Measurements from ENCODE around the gene ACAD8. TPM values are rescaled to one million over a fixed set of nuclear protein-coding genes. Genes with fewer than 3 reads are reported as not detected.
"Not testable (repeated sequence)": the region's sequence is repeated elsewhere in the genome, so short reads cannot be mapped to it uniquely, and the experiment has no call there.

The ACAD8 gene
- polyA plus RNA-seq, 1 of the 3 experiments (the other 2 are of a cell fraction): 29.8 TPM

DNA sequence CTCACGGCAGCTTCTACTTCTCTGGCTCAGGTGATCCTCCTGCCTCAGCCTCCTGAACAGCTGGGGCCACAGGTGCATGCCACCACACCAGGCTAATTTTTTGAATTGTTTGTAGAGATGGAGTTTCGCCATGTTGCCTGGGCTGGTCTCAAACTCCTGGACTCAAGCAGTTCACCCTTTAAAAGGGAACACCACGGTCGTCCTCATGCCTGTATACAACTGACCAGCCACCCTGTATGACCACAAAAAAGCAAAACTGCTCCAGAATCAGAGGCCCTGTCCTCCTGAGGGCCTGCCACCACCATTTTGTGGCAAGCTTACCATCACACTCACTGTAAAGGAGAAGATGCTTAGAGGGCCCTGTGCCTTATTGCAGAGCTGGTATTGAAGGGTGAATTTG, 25.0 kb downstream of the ACAD8 start:
- Histone ChIP-seq H4K20me1 (ENCODE audit: insufficient read depth) (no peaks in the 10 kb centered on the region), H3K27me3 (ENCODE audit: insufficient read depth) (peaks cover 42% of the 10 kb centered on the region), H3K9ac (no peak overlapping the region), H3F3A (replicated peaks; ENCODE audit: insufficient read depth) (no peaks in the 10 kb centered on the region), H3K4me1 (ENCODE audit: control insufficient read depth in 1 of 2, insufficient read depth in 2 of 2, low read depth in 1 of 2, low read length in 1 of 2) (peaks cover 0 to 7% of the 10 kb centered on the region in 2 experiments; a peak in 1 of 4 replicates), H3K27ac (ENCODE audit: low read depth in 2 of 2, low read length in 1 of 2) (no peak overlapping the region), H3K4me3 (ENCODE audit: low read depth in 2 of 2, low read length in 1 of 2) (no peak overlapping the region), H2AFZ (ENCODE audit: low read depth) (no peak overlapping the region), H3K36me3 (replicated peaks in 1 of 2; ENCODE audit: control insufficient read depth in 1 of 2, insufficient read depth in 2 of 2, low read length in 1 of 2) (no peaks in the 10 kb centered on the region), H3K9me2 (no peaks in the 10 kb centered on the region), H3K4me2 (no peak overlapping the region), H3K79me2 (ENCODE audit: insufficient read depth) (no peaks in the 10 kb centered on the region), H3K9me3 (no peaks in the 10 kb centered on the region)
- TF ChIP-seq ZBTB33 (IDR thresholded peaks at IDR 0.05; ENCODE audit: borderline replicate concordance, low read depth): no peak
- no peak for TF ChIP-seq SMC3 (IDR thresholded peaks at IDR 0.05; ENCODE audit: low read depth, low read length)
- ChIA-PET POLR2A (no interaction called here), CTCF (interaction anchor here (1.3 kb wide), 1 partner anchor 16 kb away, joined by 4 read pairs; no protein-coding TSS in a partner anchor)
- 71% methylated on average over 4 of the region's 4 CpGs for WGBS (ENCODE audit: low lambda C conversion rate)
- no peak for DNase-seq

- H3K79me2 ChIP-seq (ENCODE audit: insufficient read depth); H3K9me3 ChIP-seq; H3K36me3 ChIP-seq (replicated peaks in 1 of 2; ENCODE audit: control insufficient read depth in 1 of 2, insufficient read depth in 2 of 2, low read length in 1 of 2); H3K4me2 ChIP-seq; H3K4me3 ChIP-seq (ENCODE audit: low read depth in 2 of 2, low read length in 1 of 2); H3K9me2 ChIP-seq; H3F3A ChIP-seq (replicated peaks; ENCODE audit: insufficient read depth); H3K4me1 ChIP-seq (ENCODE audit: control insufficient read depth in 1 of 2, insufficient read depth in 2 of 2, low read depth in 1 of 2, low read length in 1 of 2); DNase-seq; POLR2A ChIA-PET; H3K9ac ChIP-seq; H2AFZ ChIP-seq (ENCODE audit: low read depth); H3K27ac ChIP-seq (ENCODE audit: low read depth in 2 of 2, low read length in 1 of 2); H4K20me1 ChIP-seq (ENCODE audit: insufficient read depth): not testable (repeated sequence)
- WGBS (ENCODE audit: low lambda C conversion rate): no CpG with 5 or more reads among the region's 17 CpGs
- peaks cover 17% of the 10 kb centered on the region for H3K27me3 ChIP-seq (ENCODE audit: insufficient read depth)
- CTCF ChIA-PET: interaction anchor here (1.9 kb wide), 1 partner anchor 8 kb away, joined by 5 read pairs; no protein-coding TSS in a partner anchor
Observed at GRCh38 chr11:134281635-134282034, 28.3 kb downstream of the ACAD8 start.

GRCh38 chr11:134282121-134283045, 29.0 kb downstream of the ACAD8 start:
- TF ChIP-seq FOSL2 (IDR thresholded peaks at IDR 0.05; ENCODE audit: borderline replicate concordance, low read depth): no peak
- TF ChIP-seq MXI1 (IDR thresholded peaks at IDR 0.05; ENCODE audit: low read depth, low read length): no peak
- no peak for TF ChIP-seq CHD2 (IDR thresholded peaks at IDR 0.05; ENCODE audit: low read length, partially characterized antibody)
- TF ChIP-seq YY1 (IDR thresholded peaks at IDR 0.05; ENCODE audit: low read depth): no peak
- TF ChIP-seq RFX5 (IDR thresholded peaks at IDR 0.05; ENCODE audit: low read length): no peak
- no peak for TF ChIP-seq RAD21 (IDR thresholded peaks at IDR 0.05; ENCODE audit: low read length)
- no peak for TF ChIP-seq RCOR1 (IDR thresholded peaks at IDR 0.05; ENCODE audit: low read length)
- TF ChIP-seq SIN3A (IDR thresholded peaks at IDR 0.05; ENCODE audit: borderline replicate concordance, low read depth, low read length): no peak
- TF ChIP-seq TEAD4 (IDR thresholded peaks at IDR 0.05; ENCODE audit: borderline replicate concordance, insufficient read depth): no peak
- TF ChIP-seq ELF1 (IDR thresholded peaks at IDR 0.05): no peak
- no peak for TF ChIP-seq SMC3 (IDR thresholded peaks at IDR 0.05; ENCODE audit: low read depth, low read length)
- TF ChIP-seq JUND (IDR thresholded peaks at IDR 0.05): no peak
- no peak for TF ChIP-seq NRF1 (IDR thresholded peaks at IDR 0.05; ENCODE audit: low read depth, low read length)
- no peak for TF ChIP-seq IRF3 (IDR thresholded peaks at IDR 0.05; ENCODE audit: low read depth, low read length)
- TF ChIP-seq TCF12 (IDR thresholded peaks at IDR 0.05): no peak
- TF ChIP-seq NFIC (IDR thresholded peaks at IDR 0.05; ENCODE audit: borderline replicate concordance): no peak
- no peak for TF ChIP-seq FOXM1 (IDR thresholded peaks at IDR 0.05; ENCODE audit: low read depth)
- no peak for TF ChIP-seq TAF1 (IDR thresholded peaks at IDR 0.05; ENCODE audit: borderline replicate concordance, low read depth, low read length)
- Histone ChIP-seq H2AFZ (ENCODE audit: low read depth) (no peak overlapping the region), H3F3A (replicated peaks; ENCODE audit: insufficient read depth) (no peaks in the 10 kb centered on the region), H3K9me3 (no peaks in the 10 kb centered on the region), H3K79me2 (ENCODE audit: insufficient read depth) (no peaks in the 10 kb centered on the region), H3K36me3 (replicated peaks in 1 of 2; ENCODE audit: control insufficient read depth in 1 of 2, insufficient read depth in 2 of 2, low read length in 1 of 2) (no peaks in the 10 kb centered on the region), H3K4me3 (ENCODE audit: low read depth in 2 of 2, low read length in 1 of 2) (no peak overlapping the region), H3K27ac (ENCODE audit: low read depth in 2 of 2, low read length in 1 of 2) (no peak overlapping the region), H3K9me2 (no peaks in the 10 kb centered on the region), H3K27me3 (ENCODE audit: insufficient read depth) (peaks cover 9% of the 10 kb centered on the region; the same call in 1 of the 2 replicates), H3K4me2 (no peak overlapping the region), H3K4me1 (ENCODE audit: control insufficient read depth in 1 of 2, insufficient read depth in 2 of 2, low read depth in 1 of 2, low read length in 1 of 2) (no peaks in the 10 kb centered on the region), H4K20me1 (ENCODE audit: insufficient read depth) (no peaks in the 10 kb centered on the region), H3K9ac (no peak overlapping the region)
- DNase-seq: no peak
- CTCF ChIA-PET: interaction anchor here (1.9 kb wide), 1 partner anchor 9 kb away, joined by 5 read pairs; no protein-coding TSS in a partner anchor
- POLR2A ChIA-PET: no interaction called here
- WGBS (ENCODE audit: low lambda C conversion rate): 62% methylated on average over 16 of the region's 22 CpGs

All from SK-N-SH (cell line).